ENCODE measurements around the gene DNAAF1. TPM values are rescaled to one million over a fixed set of nuclear protein-coding genes. Genes with fewer than 3 reads are reported as not detected.

DNAAF1 gene
- total RNA-seq, 4 donors from 2014 or later, result not detected

DNA sequence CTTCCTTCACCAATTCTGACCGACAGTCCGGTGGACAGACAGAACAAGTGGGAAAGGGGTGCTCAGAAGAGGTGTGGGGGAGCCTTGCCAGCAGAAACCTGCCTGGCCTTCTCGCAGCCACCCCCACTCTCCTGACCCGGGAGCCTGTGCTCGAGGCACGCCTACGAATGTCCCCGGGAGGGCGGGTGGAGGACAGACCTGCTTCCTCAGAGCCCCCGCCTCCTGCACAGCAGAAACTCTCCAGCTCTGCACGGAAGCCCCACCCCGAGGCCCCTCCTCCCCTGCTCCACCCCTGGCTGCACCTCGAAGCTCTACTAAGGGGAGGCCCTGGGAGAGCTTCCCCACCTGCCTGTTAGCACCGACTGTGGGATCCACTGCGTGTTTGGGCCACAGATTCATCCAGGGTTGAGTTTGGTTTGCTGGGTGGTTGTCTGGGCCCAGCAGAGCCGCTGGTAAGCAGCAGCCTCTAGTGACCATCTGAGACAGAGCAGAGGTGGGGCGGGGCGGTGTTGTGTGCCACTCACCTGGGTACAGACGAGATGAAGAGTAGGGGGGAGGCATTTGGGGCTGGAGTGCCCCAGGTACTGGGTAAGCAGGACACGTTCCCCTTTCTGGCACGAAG, 35.5 kb downstream of the DNAAF1 start:
- no peak overlapping the region for H3K27ac ChIP-seq
- no peak overlapping the region for H3K4me3 ChIP-seq
- no peaks in the 10 kb centered on the region for H3K9me3 ChIP-seq
- no peak for TF ChIP-seq CTCF (IDR thresholded peaks at IDR 0.05)
- TF ChIP-seq POLR2A (IDR thresholded peaks at IDR 0.05), result no peak
- H3K36me3 ChIP-seq, result peaks cover 0 to 62% (median 0%) of the 10 kb centered on the region in 3 donors
- H3K27me3 ChIP-seq, result no peaks in the 10 kb centered on the region
- H3K4me1 ChIP-seq, result peaks cover under 1 to 30% (median 3%) of the 10 kb centered on the region in 4 donors
- no peak for DNase-seq

GRCh38 chr16:84181144-84181915, 36.2 kb downstream of the DNAAF1 start:
- peaks cover 0 to 62% (median 0%) of the 10 kb centered on the region in 3 donors for H3K36me3 ChIP-seq
- peaks cover 3 to 32% (median 6%) of the 10 kb centered on the region in 4 donors for H3K4me1 ChIP-seq
- H3K9me3 ChIP-seq, result no peaks in the 10 kb centered on the region
- H3K4me3 ChIP-seq, result no peak overlapping the region
- no peak for TF ChIP-seq POLR2A (IDR thresholded peaks at IDR 0.05)
- no peak for TF ChIP-seq CTCF (IDR thresholded peaks at IDR 0.05)
- H3K27me3 ChIP-seq, result no peaks in the 10 kb centered on the region
- no peak overlapping the region for H3K27ac ChIP-seq
- no peak for DNase-seq

DNA sequence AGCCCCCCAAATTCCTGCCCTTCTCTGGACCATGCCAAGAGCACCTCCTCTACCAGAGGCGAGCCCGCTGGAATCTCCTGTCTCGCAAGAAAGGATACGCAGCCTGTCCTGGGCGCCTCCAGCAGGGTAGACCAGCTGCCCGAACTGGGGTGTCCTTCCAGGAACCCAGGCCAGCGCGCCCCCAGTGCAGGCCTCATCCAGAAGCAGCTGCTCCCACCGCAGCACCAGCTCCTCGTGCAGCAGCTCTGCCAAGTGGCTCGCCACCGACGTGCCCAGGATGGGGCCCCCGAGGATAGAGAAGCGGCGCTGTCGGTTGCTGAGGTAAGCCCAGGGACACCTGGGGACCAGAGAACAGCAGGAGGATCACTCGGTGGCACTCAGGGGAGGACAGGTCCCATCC, 37.0 kb downstream of the DNAAF1 start:
- no peak overlapping the region for H3K4me3 ChIP-seq
- H3K27ac ChIP-seq, result no peak overlapping the region
- no peak for TF ChIP-seq CTCF (IDR thresholded peaks at IDR 0.05)
- TF ChIP-seq POLR2A (IDR thresholded peaks at IDR 0.05), result no peak
- DNase-seq, result no peak
- no peaks in the 10 kb centered on the region for H3K9me3 ChIP-seq
- peaks cover 3 to 25% (median 7%) of the 10 kb centered on the region in 4 donors for H3K4me1 ChIP-seq
- H3K36me3 ChIP-seq, result peaks cover 0 to 62% (median 0%) of the 10 kb centered on the region in 3 donors
- no peaks in the 10 kb centered on the region for H3K27me3 ChIP-seq

GRCh38 chr16:84182680-84183571, 37.8 kb downstream of the DNAAF1 start:
- Histone ChIP-seq H3K27me3 (no peaks in the 10 kb centered on the region), H3K9me3 (no peaks in the 10 kb centered on the region), H3K36me3 (peaks cover 0 to 62% (median 0%) of the 10 kb centered on the region in 3 donors), H3K4me3 (no peak overlapping the region), H3K4me1 (peaks cover 0 to 18% (median 7%) of the 10 kb centered on the region in 4 donors), H3K27ac (no peak overlapping the region)
- TF ChIP-seq POLR2A (IDR thresholded peaks at IDR 0.05), result no peak
- TF ChIP-seq CTCF (IDR thresholded peaks at IDR 0.05), result no peak
- DNase-seq, result no peak

- peaks cover 0 to 18% (median 7%) of the 10 kb centered on the region in 4 donors for H3K4me1 ChIP-seq
- TF ChIP-seq CTCF (IDR thresholded peaks at IDR 0.05) (no peak), POLR2A (IDR thresholded peaks at IDR 0.05) (no peak)
- DNase-seq, result no peak
- H3K27ac ChIP-seq, result peak overlapping the region in 2 of 4 donors; percentile 19 to 25
- H3K9me3 ChIP-seq, result no peaks in the 10 kb centered on the region
- no peak overlapping the region for H3K4me3 ChIP-seq
- no peaks in the 10 kb centered on the region for H3K27me3 ChIP-seq
- peaks cover 0 to 58% (median 0%) of the 10 kb centered on the region in 3 donors for H3K36me3 ChIP-seq
These were observed 38.4 kb downstream of the DNAAF1 start for GRCh38 chr16:84183572-84183875.
